ENCODE data around the gene LCE3C. TPM values are rescaled to one million over a fixed set of nuclear protein-coding genes. Genes with fewer than 3 reads are reported as not detected.

Gene LCE3C
- total and polyA plus RNA-seq, 9 of the 15 experiments (the other 6 are each of a cell fraction or from before 2014, with no cell fraction given) = not detected

GRCh38 chr1:152565535-152566215, 34.4 kb upstream of the LCE3C start:
- TF ChIP-seq HDGF (IDR thresholded peaks at IDR 0.05) (no peak), KAT2B (IDR thresholded peaks at IDR 0.05; ENCODE audit: low read depth, low read length) (no peak)
- H3K79me2 ChIP-seq (ENCODE audit: control insufficient read depth, insufficient read depth, low read length) = no peaks in the 10 kb centered on the region
- DNase-seq (ENCODE audit: extremely low read depth in 1 of 4, low spot score in 3 of 4) = no peak
- no peak overlapping the region for H3K27ac ChIP-seq (ENCODE audit: extremely low read depth, low read depth, low read length)
- WGBS (ENCODE audit: insufficient coverage, low coverage, missing lambda C conversion rate) = 2% methylated on average over 10 of the region's 14 CpGs
- H3K9me1 ChIP-seq (ENCODE audit: control insufficient read depth, insufficient read depth, low read length) = no peaks in the 10 kb centered on the region
- no peaks in the 10 kb centered on the region for H4K20me1 ChIP-seq (replicated peaks; ENCODE audit: control insufficient read depth, insufficient read depth, low read length)
- H3K4me1 ChIP-seq (replicated peaks in 1 of 2; ENCODE audit: control insufficient read depth in 2 of 2, insufficient read depth in 2 of 2, low read length in 2 of 2) = no peaks in the 10 kb centered on the region
- no TSS peak for BruUV-seq (replicated peaks)
- intact Hi-C loops (cut with micrococcal nuclease) = no loop called here
- no peaks in the 10 kb centered on the region for H3K9me3 ChIP-seq (replicated peaks; ENCODE audit: control insufficient read depth, insufficient read depth, low read depth, low read length)
- H2AFZ ChIP-seq (ENCODE audit: low read depth, low read length) = no peak overlapping the region
- ChIA-PET POLR2A (interaction anchor here (0.6 kb wide), 1 partner anchor 141 kb away, joined by 3 read pairs; no protein-coding TSS in a partner anchor), CTCF (ENCODE audit: low intra/inter-chr PET ratio) (no interaction called here)
- H3K4me3 ChIP-seq = no peak overlapping the region
- in situ Hi-C loops (cut with MboI) = no loop called here
- no peak for ATAC-seq
- no peak overlapping the region for H3K4me2 ChIP-seq (ENCODE audit: insufficient read depth, low read length)
- no peak for FAIRE-seq
- H3K36me3 ChIP-seq (ENCODE audit: control insufficient read depth, insufficient read depth, low read length) = no peaks in the 10 kb centered on the region
- no peak overlapping the region for H3K9ac ChIP-seq (ENCODE audit: insufficient read depth in 1 of 2, low read depth in 2 of 2, low read length in 2 of 2)
- no peaks in the 10 kb centered on the region; a peak in 1 of 5 replicates for H3K27me3 ChIP-seq (ENCODE audit: control insufficient read depth in 2 of 2, insufficient read depth in 2 of 2, low read length in 2 of 2)

GRCh38 chr1:152566681-152567080, 33.4 kb upstream of the LCE3C start, which contains the start of gene LCE3E:
TSS of gene LCE3E (minus strand) at chr1:152566780. CDS start at chr1:152566208, 572 bp downstream.
- FAIRE-seq = no peak
- H3K27me3 ChIP-seq (ENCODE audit: control insufficient read depth in 2 of 2, insufficient read depth in 2 of 2, low read length in 2 of 2) = no peaks in the 10 kb centered on the region; a peak in 1 of 5 replicates
- H3K27ac ChIP-seq (ENCODE audit: extremely low read depth, low read depth, low read length) = no peak within 1 kb of the TSS
- no peaks in the 10 kb centered on the region for H4K20me1 ChIP-seq (replicated peaks; ENCODE audit: control insufficient read depth, insufficient read depth, low read length)
- no peak within 1 kb of the TSS for H3K9ac ChIP-seq (ENCODE audit: insufficient read depth in 1 of 2, low read depth in 2 of 2, low read length in 2 of 2)
- 0% methylated on average over 1 of the region's 1 CpG for WGBS (ENCODE audit: insufficient coverage, low coverage, missing lambda C conversion rate)
- H3K9me3 ChIP-seq (replicated peaks; ENCODE audit: control insufficient read depth, insufficient read depth, low read depth, low read length) = no peaks in the 10 kb centered on the region
- intact Hi-C loops (cut with micrococcal nuclease) (no loop called here), in situ Hi-C loops (cut with MboI) (no loop called here)
- H3K4me1 ChIP-seq (replicated peaks in 1 of 2; ENCODE audit: control insufficient read depth in 2 of 2, insufficient read depth in 2 of 2, low read length in 2 of 2) = no peaks in the 10 kb centered on the region
- H3K79me2 ChIP-seq (ENCODE audit: control insufficient read depth, insufficient read depth, low read length) = no peaks in the 10 kb centered on the region
- no peak for TF ChIP-seq TCF15 (CRISPR knock-in tag; IDR thresholded peaks at IDR 0.05)
- TF ChIP-seq HMG20B (CRISPR knock-in tag; IDR thresholded peaks at IDR 0.05) = no peak
- no peak for TF ChIP-seq SP1 (CRISPR knock-in tag; IDR thresholded peaks at IDR 0.05)
- TF ChIP-seq SMARCC2 (IDR thresholded peaks at IDR 0.05; ENCODE audit: low read depth) = no peak
- no peak for TF ChIP-seq AFF4 (CRISPR knock-in tag; IDR thresholded peaks at IDR 0.05)
- TF ChIP-seq RFX7 (CRISPR knock-in tag; IDR thresholded peaks at IDR 0.05) = no peak
- TF ChIP-seq ZNF551 (CRISPR knock-in tag; IDR thresholded peaks at IDR 0.05) = no peak
- no peak for TF ChIP-seq RUNX1 (IDR thresholded peaks at IDR 0.05; ENCODE audit: low read depth)
- TF ChIP-seq BCOR (IDR thresholded peaks at IDR 0.05) = no peak
- no peak for TF ChIP-seq FOXP1 (CRISPR knock-in tag; IDR thresholded peaks at IDR 0.05)
- TF ChIP-seq ZNF780A (CRISPR knock-in tag; IDR thresholded peaks at IDR 0.05) = no peak
- no peak for TF ChIP-seq EGR1 (conservative IDR thresholded peaks at IDR 0.05)
- no peaks in the 10 kb centered on the region for H3K36me3 ChIP-seq (ENCODE audit: control insufficient read depth, insufficient read depth, low read length)
- DNase-seq (ENCODE audit: extremely low read depth in 1 of 4, low spot score in 3 of 4) = no peak
- no peak within 1 kb of the TSS for H3K4me2 ChIP-seq (ENCODE audit: insufficient read depth, low read length)
- BruUV-seq (replicated peaks) = no TSS peak
- CTCF ChIA-PET (ENCODE audit: low intra/inter-chr PET ratio) = no interaction called here
- H2AFZ ChIP-seq (ENCODE audit: low read depth, low read length) = no peak within 1 kb of the TSS
- no peak within 1 kb of the TSS for H3K4me3 ChIP-seq
- no peaks in the 10 kb centered on the region for H3K9me1 ChIP-seq (ENCODE audit: control insufficient read depth, insufficient read depth, low read length)
- no peak for ATAC-seq
- POLR2A ChIA-PET = no interaction called here

All from K562 (cell line).